HG02973 (cell line): ENCODE measurements around the gene DOK4.
A peak's percentile ranks its signal among the peaks of the same experiment; 100 is the strongest.

ENCODE experiments used
- ATAC-seq: cut with Tn5 transposase; IDR thresholded peaks from one replicate; pipeline ENCODE4 v1.9.1; 2021; ENCODE audit warnings: moderate library complexity; ENCODE audit not compliant: unreplicated experiment

DOK4 gene

GRCh38 chr16:57485916-57486857, at the start of gene DOK4:
Gene DOK4, minus strand, starts transcription at chr16:57486493. Its CDS starts 6,986 bp downstream, at chr16:57479507.
- ATAC-seq, result peak; percentile 89

- peak; percentile 52 for ATAC-seq
Observed at GRCh38 chr16:57535680-57536305, 49.5 kb upstream of the DOK4 start.

- no peak for ATAC-seq
Observed at GRCh38 chr16:57534881-57535658, 48.8 kb upstream of the DOK4 start.

- no peak for ATAC-seq
Observed at GRCh38 chr16:57534337-57534880, 48.1 kb upstream of the DOK4 start.

GRCh38 chr16:57533431-57534336, 47.4 kb upstream of the DOK4 start:
- ATAC-seq, result no peak

- ATAC-seq, result no peak
Observed at GRCh38 chr16:57532266-57532625, 46.0 kb upstream of the DOK4 start.

- ATAC-seq, result no peak
Observed at GRCh38 chr16:57531635-57532265, 45.5 kb upstream of the DOK4 start.

- no peak for ATAC-seq
Observed at GRCh38 chr16:57531253-57531575, 44.9 kb upstream of the DOK4 start.

GRCh38 chr16:57530522-57531252, 44.4 kb upstream of the DOK4 start:
- no peak for ATAC-seq

- ATAC-seq, result peak; percentile 53
Observed at GRCh38 chr16:57530104-57530521, 43.8 kb upstream of the DOK4 start.

- no peak for ATAC-seq
Observed at GRCh38 chr16:57529391-57530103, 43.3 kb upstream of the DOK4 start.

GRCh38 chr16:57528499-57529390, 42.5 kb upstream of the DOK4 start:
- no peak for ATAC-seq

- no peak for ATAC-seq
Observed at GRCh38 chr16:57527610-57528360, 41.5 kb upstream of the DOK4 start.

- no peak for ATAC-seq
Observed at GRCh38 chr16:57527027-57527426, 40.7 kb upstream of the DOK4 start.

- no peak for ATAC-seq
Observed at GRCh38 chr16:57526498-57526897, 40.2 kb upstream of the DOK4 start.

- ATAC-seq, result no peak
Observed at GRCh38 chr16:57525761-57526160, 39.5 kb upstream of the DOK4 start.

GRCh38 chr16:57522960-57523359, 36.7 kb upstream of the DOK4 start:
- ATAC-seq, result no peak
